Measurements from ENCODE around the gene TNS1. TPM values are rescaled to one million over a fixed set of nuclear protein-coding genes. Genes with fewer than 3 reads are reported as not detected.

Gene TNS1
- total RNA-seq, 1 donor from 2014 or later: 14.5 TPM

DNA sequence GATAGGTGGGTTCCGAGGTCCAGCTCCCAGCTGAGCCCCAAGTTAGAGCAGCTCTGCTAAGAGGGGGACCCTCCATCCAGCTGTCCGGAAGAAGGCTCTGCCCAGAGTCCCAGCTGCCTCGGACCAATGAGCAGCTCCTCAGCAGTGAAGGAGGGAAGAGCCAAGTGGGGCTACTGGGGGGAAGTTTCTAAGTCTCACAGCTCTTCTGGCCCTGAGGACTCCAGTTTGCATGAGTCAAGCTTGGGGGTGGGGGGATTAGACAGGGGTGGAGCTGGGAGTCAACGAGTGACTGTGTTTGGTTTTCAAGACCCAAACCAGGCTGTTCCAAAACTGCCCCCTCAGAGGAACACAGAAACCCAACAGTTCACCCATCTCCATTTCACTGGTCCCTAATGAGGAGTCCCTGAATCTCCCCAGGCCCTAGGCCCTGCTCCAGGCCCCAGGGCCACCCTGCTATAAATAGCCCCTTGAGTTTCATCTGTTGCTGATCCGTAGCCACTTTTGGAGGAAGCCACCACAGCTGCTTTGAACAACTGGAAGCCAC lies 100.9 kb downstream of the TNS1 start:
- Mint-ChIP-seq H3K4me1 (peaks cover 15% of the 10 kb centered on the region), H3K9me3 (no peaks in the 10 kb centered on the region), H3K4me3 (no peak overlapping the region), H3K36me3 (ENCODE audit: low read depth) (no peaks in the 10 kb centered on the region), H3K27ac (ENCODE audit: unreplicated experiment) (no peak overlapping the region), H3K27me3 (ENCODE audit: low read depth) (no peaks in the 10 kb centered on the region)
- TF ChIP-seq, protein P1, sequence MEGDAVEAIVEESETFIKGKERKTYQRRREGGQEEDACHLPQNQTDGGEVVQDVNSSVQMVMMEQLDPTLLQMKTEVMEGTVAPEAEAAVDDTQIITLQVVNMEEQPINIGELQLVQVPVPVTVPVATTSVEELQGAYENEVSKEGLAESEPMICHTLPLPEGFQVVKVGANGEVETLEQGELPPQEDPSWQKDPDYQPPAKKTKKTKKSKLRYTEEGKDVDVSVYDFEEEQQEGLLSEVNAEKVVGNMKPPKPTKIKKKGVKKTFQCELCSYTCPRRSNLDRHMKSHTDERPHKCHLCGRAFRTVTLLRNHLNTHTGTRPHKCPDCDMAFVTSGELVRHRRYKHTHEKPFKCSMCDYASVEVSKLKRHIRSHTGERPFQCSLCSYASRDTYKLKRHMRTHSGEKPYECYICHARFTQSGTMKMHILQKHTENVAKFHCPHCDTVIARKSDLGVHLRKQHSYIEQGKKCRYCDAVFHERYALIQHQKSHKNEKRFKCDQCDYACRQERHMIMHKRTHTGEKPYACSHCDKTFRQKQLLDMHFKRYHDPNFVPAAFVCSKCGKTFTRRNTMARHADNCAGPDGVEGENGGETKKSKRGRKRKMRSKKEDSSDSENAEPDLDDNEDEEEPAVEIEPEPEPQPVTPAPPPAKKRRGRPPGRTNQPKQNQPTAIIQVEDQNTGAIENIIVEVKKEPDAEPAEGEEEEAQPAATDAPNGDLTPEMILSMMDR (conservative IDR thresholded peaks at IDR 0.05): no peak
- DNase-seq (ENCODE audit: low read depth, low spot score): no peak

DNA sequence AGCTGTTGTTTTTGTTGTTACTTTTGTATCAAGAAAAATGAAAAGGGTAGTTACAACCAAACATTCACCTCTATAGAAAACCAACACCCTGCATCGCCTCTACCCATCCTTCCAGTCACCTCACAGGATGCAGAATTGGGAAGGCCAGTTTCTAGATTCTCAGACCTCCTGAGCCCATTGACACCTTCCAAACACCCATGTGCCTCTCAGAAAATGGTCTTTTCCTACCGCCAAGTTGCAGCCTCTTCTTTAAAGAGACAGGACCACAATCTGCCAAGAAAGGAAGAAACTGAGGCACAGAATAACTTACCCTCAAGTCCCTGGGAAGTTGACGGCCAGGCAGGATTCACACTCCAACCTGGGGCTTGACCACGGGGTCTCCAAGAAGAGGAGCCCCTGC lies 101.4 kb downstream of the TNS1 start:
- TF ChIP-seq, protein P1 (conservative IDR thresholded peaks at IDR 0.05): no peak
- Mint-ChIP-seq H3K27me3 (ENCODE audit: low read depth) (no peaks in the 10 kb centered on the region), H3K9me3 (no peaks in the 10 kb centered on the region), H3K4me3 (no peak overlapping the region), H3K4me1 (peaks cover 15% of the 10 kb centered on the region), H3K36me3 (ENCODE audit: low read depth) (no peaks in the 10 kb centered on the region), H3K27ac (ENCODE audit: unreplicated experiment) (no peak overlapping the region)
- DNase-seq (ENCODE audit: low read depth, low spot score): no peak

DNA sequence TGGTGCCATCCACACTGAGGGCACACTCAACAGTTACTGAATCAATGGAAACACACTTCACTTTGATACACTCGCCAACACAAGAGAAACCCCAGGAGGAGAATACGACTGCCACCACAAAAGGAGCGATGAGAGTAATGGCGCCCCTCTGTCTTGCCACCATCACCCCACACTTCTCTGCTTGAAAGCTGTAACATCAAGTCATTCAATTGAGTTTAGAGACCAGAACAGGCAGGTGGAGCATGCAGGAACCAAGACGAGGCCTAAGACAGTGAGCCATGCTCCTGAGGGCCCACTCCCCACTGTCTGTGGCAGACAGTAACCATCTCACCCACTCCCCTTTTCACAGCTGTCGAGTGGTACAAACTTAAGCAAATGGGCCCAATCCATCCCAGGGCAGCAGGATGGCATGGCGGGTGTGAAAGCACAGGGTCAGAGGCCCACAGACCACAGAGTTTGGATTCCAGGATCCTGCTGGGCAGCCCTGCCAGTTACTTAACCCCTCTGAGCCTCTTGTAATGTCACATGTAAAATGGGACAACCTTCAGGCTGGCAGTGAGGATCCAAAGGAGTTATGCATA lies 101.9 kb downstream of the TNS1 start:
- H3K4me3 Mint-ChIP-seq: no peak overlapping the region
- no peaks in the 10 kb centered on the region for H3K9me3 Mint-ChIP-seq
- TF ChIP-seq, protein P1 (conservative IDR thresholded peaks at IDR 0.05): no peak
- H3K27me3 Mint-ChIP-seq (ENCODE audit: low read depth): no peaks in the 10 kb centered on the region
- no peaks in the 10 kb centered on the region for H3K36me3 Mint-ChIP-seq (ENCODE audit: low read depth)
- DNase-seq (ENCODE audit: low read depth, low spot score): no peak
- no peak overlapping the region for H3K27ac Mint-ChIP-seq (ENCODE audit: unreplicated experiment)
- peaks cover 15% of the 10 kb centered on the region for H3K4me1 Mint-ChIP-seq

- TF ChIP-seq, protein P1 (conservative IDR thresholded peaks at IDR 0.05): no peak
- H3K4me3 Mint-ChIP-seq: no peak overlapping the region
- H3K27me3 Mint-ChIP-seq (ENCODE audit: low read depth): no peaks in the 10 kb centered on the region
- DNase-seq (ENCODE audit: low read depth, low spot score): no peak
- no peak overlapping the region for H3K27ac Mint-ChIP-seq (ENCODE audit: unreplicated experiment)
- H3K9me3 Mint-ChIP-seq: no peaks in the 10 kb centered on the region
- H3K36me3 Mint-ChIP-seq (ENCODE audit: low read depth): no peaks in the 10 kb centered on the region
- H3K4me1 Mint-ChIP-seq: peaks cover 15% of the 10 kb centered on the region
Observed at GRCh38 chr2:217900010-217900779, 102.6 kb downstream of the TNS1 start.

GRCh38 chr2:217899231-217900009 lies 103.4 kb downstream of the TNS1 start:
- TF ChIP-seq, protein P1 (conservative IDR thresholded peaks at IDR 0.05): peak; percentile 67
- Mint-ChIP-seq H3K27me3 (ENCODE audit: low read depth) (no peaks in the 10 kb centered on the region), H3K36me3 (ENCODE audit: low read depth) (no peaks in the 10 kb centered on the region), H3K4me1 (peaks cover 11% of the 10 kb centered on the region), H3K9me3 (no peaks in the 10 kb centered on the region), H3K4me3 (no peak overlapping the region), H3K27ac (ENCODE audit: unreplicated experiment) (no peak overlapping the region)
- peak; percentile 51 for DNase-seq (ENCODE audit: low read depth, low spot score)

Measured in neural crest cell (in vitro differentiated cells).